T-helper 2 cell treated with Interferon-gamma antibody and Interleukin-4, amounts not matched to agents 5 μg/mL and 100 μg/mL, for 36 hours (primary cell): ENCODE measurements around the gene SV2B.

Experiments
- DNase-seq: peaks from one replicate; pipeline ENCODE4 v3.0.0; 2021; ENCODE audit warnings: low spot score
- H3K27ac Mint-ChIP-seq: one replicate; pipeline ENCODE4 v1.8.0; 2021; ENCODE audit warnings: mild to moderate bottlenecking, mixed read lengths
- H3K27me3 Mint-ChIP-seq: one replicate; pipeline ENCODE4 v1.8.0; 2021; ENCODE audit warnings: low read depth, mixed read lengths
- H3K36me3 Mint-ChIP-seq: one replicate; pipeline ENCODE4 v1.8.0; 2021; ENCODE audit warnings: low read depth, mixed read lengths
- H3K4me1 Mint-ChIP-seq: one replicate; pipeline ENCODE4 v1.8.0; 2021; ENCODE audit warnings: low read depth, mixed read lengths
- H3K4me3 Mint-ChIP-seq: one replicate; pipeline ENCODE4 v1.8.0; 2022; ENCODE audit warnings: mild to moderate bottlenecking, moderate library complexity, mixed read lengths
- H3K9me3 Mint-ChIP-seq: one replicate; pipeline ENCODE4 v1.8.0; 2021; ENCODE audit warnings: mixed read lengths

SV2B gene

DNA sequence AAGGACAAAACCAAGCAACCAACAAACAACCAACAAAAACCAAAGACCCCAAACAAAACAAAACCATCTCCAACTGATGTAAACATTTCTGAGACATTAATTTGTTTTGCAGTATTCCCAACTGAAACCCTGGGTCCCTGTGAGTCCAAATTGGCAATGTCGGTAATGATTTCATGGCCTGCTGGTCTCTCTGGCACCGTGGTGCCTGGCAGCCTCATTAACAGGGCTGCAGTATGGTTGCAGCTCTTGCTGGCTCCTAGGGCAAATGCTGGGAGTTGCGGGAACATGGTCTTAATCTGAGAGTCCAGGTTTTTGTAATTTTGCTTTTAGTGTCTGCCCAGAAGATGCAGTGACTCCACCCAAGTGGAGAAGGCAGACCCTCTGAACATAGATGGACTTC lies 128.3 kb downstream of the SV2B start:
- H3K4me1 Mint-ChIP-seq: no peaks in the 10 kb centered on the region
- DNase-seq: no peak
- no peaks in the 10 kb centered on the region for H3K9me3 Mint-ChIP-seq
- no peak overlapping the region for H3K4me3 Mint-ChIP-seq
- no peak overlapping the region for H3K27ac Mint-ChIP-seq
- no peaks in the 10 kb centered on the region for H3K36me3 Mint-ChIP-seq
- peaks cover 2% of the 10 kb centered on the region for H3K27me3 Mint-ChIP-seq

DNA sequence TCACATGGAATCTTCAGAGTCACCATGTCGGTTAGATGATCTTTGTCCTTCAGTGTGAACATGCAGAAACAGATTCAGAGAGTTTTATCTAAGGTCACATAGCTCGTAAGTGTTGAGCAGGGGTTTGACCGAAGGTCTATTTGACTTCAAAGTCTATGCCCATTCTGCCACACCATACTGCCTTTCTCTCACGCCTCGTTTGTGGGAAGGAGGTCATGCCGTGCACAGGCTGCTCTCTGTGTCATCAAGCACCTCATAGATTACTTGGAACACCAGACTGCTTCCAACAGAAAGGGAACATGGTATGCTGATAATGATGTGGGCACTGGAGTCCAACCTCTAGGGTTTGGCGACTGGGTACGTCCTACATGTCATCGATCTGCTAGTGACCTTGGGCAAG lies 128.8 kb downstream of the SV2B start:
- no peak for DNase-seq
- H3K36me3 Mint-ChIP-seq: no peaks in the 10 kb centered on the region
- H3K9me3 Mint-ChIP-seq: no peaks in the 10 kb centered on the region
- no peaks in the 10 kb centered on the region for H3K4me1 Mint-ChIP-seq
- no peak overlapping the region for H3K4me3 Mint-ChIP-seq
- H3K27ac Mint-ChIP-seq: no peak overlapping the region
- peaks cover 5% of the 10 kb centered on the region for H3K27me3 Mint-ChIP-seq

DNA sequence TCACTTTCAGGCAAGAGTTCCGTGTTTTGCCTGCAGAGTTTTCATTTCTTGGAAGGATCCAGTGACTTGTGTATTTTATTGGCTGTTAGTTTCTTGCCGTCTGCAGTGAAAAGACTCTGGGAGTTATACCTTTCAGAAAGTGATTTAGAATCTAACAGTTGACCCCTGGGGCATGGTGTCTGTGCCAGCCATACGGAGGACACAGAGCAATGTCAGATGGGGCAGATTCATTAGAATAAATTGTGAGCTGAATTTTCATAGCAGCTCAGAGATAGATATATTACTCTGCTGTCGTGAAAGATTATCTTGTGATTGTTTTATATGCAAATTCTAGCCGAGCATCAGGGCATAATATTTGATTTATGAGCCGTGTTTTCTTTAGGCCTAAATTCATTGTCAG lies 131.6 kb downstream of the SV2B start:
- Mint-ChIP-seq H3K4me1 (no peaks in the 10 kb centered on the region), H3K27ac (no peak overlapping the region), H3K36me3 (no peaks in the 10 kb centered on the region), H3K9me3 (no peaks in the 10 kb centered on the region), H3K4me3 (no peak overlapping the region), H3K27me3 (peaks cover 16% of the 10 kb centered on the region)
- DNase-seq: no peak

DNA sequence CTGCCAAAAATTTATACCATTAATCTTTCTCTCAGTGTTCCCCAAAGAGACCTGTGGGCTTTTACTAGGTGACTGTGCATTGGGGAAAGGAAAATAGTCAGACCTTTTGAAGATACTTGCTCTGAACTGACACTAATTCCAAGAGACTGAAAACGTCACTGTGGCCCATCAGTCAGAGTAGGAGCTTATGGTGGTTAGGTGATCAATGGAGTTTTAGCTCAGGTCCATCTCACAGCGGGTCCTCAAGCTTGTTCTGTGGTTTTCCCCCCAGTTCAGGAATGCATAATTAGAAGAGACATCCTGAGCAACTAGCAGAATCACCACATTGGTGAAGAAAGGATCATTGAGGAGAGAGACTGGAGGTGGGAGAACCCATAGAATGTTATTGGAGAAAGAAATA lies 134.7 kb downstream of the SV2B start:
- Mint-ChIP-seq H3K27me3 (peaks cover 24% of the 10 kb centered on the region), H3K27ac (no peak overlapping the region), H3K4me3 (no peak overlapping the region), H3K4me1 (no peaks in the 10 kb centered on the region), H3K36me3 (no peaks in the 10 kb centered on the region), H3K9me3 (no peaks in the 10 kb centered on the region)
- DNase-seq: no peak

DNA sequence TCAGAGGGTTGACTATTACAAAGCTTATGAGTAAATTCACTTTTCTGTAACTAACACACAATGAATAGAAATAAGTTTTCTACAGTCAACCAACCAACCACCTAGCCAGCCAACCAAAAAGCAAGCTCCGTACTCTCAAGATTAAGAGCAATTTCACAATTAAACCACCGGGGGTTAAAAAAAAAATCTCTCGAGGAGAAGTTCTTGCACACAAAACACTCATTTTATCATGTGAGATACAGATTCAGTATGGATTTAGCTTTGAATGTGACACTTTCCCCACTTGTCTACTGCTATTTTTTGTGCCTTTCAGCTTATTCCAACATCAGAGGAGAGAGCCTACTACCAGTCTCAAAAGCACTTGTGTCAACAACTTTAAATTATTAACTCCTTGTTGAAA lies 135.3 kb downstream of the SV2B start:
- Mint-ChIP-seq H3K9me3 (no peaks in the 10 kb centered on the region), H3K27ac (no peak overlapping the region), H3K4me1 (no peaks in the 10 kb centered on the region)

DNA sequence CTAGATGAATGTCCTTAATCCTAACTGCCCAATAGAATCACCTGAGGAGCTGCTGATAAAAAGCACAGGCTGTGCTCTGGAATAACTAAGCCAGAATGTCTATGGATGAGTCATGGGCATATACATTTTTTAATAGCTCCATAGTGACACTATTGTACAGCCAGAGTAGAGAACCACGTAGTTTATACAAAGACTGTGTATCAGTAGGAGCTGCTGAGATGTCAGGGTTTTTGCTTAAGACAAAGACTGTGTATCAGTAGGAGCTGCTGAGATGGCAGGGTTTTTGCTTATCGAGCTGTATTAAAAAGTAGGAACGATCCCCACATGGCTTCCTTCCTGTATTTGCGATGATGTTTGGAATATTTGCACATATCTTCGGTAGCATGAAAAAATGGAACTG lies 137.4 kb downstream of the SV2B start:
- no peak for DNase-seq
- peaks cover 22% of the 10 kb centered on the region for H3K27me3 Mint-ChIP-seq
- no peak overlapping the region for H3K4me3 Mint-ChIP-seq
- H3K27ac Mint-ChIP-seq: no peak overlapping the region
- H3K9me3 Mint-ChIP-seq: no peaks in the 10 kb centered on the region
- H3K4me1 Mint-ChIP-seq: no peaks in the 10 kb centered on the region
- H3K36me3 Mint-ChIP-seq: no peaks in the 10 kb centered on the region

More for the DNA sequence above, 135.3 kb downstream of the SV2B start:
- no peak for DNase-seq
- Mint-ChIP-seq H3K27me3 (peaks cover 24% of the 10 kb centered on the region), H3K36me3 (no peaks in the 10 kb centered on the region), H3K4me3 (no peak overlapping the region)

DNA sequence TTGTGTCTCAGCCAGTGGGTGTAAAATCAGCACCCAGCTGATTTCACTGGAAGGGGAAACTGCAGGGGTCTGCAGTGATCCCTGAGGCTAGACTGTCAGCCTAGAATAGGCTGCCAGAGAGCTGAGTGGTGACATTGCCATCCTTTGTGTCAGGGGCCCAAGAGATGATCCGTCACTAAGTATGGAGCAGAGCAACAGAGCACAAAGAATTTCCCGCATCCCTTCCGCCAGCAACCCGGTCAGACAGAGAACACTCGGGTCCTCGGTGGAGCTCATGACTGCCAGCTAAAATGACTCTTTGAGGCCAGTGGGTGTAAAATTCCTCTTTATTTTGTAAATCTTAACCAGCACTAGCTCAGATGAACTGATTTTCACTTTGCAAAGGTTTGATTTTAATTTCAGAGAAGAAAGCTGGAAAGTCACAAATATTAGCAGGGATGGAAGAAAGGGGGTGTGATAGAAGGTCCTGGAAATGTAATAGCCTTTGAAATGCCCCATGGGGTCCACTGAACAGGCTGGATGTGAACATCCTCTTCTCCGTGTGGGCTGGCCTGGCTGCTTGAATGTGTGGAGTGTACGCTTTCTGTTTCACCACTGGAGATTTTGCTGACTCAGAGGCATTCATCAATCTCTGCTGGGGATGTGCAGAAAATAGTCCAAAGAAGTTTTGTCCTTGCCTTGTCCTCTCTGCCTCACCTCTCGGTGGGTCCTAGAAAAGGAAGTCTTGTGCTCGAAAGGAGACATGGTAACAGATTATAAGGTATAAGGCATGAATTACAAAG lies 138.8 kb downstream of the SV2B start:
- Mint-ChIP-seq H3K36me3 (no peaks in the 10 kb centered on the region), H3K9me3 (no peaks in the 10 kb centered on the region), H3K4me3 (no peak overlapping the region), H3K4me1 (no peaks in the 10 kb centered on the region), H3K27me3 (peaks cover 19% of the 10 kb centered on the region), H3K27ac (no peak overlapping the region)
- no peak for DNase-seq

DNA sequence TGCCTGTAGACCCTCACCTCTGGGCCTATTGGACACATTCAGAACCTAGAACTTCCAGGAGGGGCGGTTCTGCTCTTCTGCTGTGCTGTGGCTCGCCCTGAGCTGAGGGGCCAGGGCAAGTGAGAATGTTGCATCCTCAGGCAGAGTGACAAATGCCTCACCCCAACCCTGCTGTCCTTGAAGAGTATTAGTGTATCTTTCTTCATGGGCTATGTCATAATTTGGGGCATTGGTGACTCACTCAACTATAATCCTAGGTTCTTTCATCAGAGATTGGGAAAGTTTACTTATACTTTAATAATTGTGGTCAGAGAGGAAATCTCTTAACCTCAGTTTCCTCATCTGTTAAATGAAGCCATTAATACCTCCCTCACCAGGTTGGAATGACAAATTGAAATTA lies 143.8 kb downstream of the SV2B start:
- Mint-ChIP-seq H3K4me3 (no peak overlapping the region), H3K27ac (no peak overlapping the region), H3K4me1 (no peaks in the 10 kb centered on the region), H3K9me3 (no peaks in the 10 kb centered on the region), H3K27me3 (peaks cover 6% of the 10 kb centered on the region), H3K36me3 (no peaks in the 10 kb centered on the region)
- no peak for DNase-seq

DNA sequence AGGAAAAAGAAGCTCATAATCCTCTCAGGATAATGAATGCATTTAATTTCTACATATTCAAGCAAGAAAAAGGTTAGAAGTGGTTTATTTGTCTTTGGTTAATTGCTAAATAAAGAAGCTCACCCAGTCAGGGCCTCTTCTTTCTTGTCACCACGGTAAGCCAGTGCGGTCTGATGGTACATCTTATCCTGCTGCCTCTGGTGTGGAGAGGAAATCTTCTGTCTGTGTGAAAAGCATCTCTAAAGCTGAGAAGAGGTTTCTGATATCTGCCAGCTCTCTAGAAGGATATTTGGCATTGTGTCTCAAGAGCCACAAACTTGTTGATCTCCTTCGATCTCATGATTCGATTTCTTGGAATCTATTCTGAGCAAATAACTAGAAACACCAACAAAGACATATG lies 144.9 kb downstream of the SV2B start:
- no peak overlapping the region for H3K27ac Mint-ChIP-seq
- no peaks in the 10 kb centered on the region for H3K9me3 Mint-ChIP-seq
- no peak for DNase-seq
- H3K4me1 Mint-ChIP-seq: no peaks in the 10 kb centered on the region
- H3K4me3 Mint-ChIP-seq: no peak overlapping the region
- peaks cover 9% of the 10 kb centered on the region for H3K27me3 Mint-ChIP-seq
- no peaks in the 10 kb centered on the region for H3K36me3 Mint-ChIP-seq

DNA sequence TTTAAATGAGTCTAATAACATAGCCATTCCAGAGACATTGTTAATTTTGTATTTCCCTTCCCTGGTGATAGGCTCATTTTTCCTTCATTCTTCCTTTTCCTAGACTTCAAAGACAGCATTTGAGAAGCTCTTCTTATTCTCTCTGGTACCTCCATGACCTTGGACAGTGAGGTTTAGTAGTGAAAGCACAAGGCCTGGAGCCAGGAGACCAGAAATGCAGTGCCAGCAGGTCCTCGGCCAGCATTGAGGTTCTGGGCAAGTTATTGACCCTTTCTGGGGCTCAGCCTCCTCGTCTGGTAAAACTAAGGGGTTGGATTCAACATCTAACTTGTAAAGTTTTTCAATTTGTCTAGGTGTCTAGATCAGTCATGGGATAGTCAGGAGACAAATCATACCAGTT lies 146.9 kb downstream of the SV2B start:
- Mint-ChIP-seq H3K9me3 (no peaks in the 10 kb centered on the region), H3K4me3 (no peak overlapping the region), H3K4me1 (no peaks in the 10 kb centered on the region), H3K36me3 (no peaks in the 10 kb centered on the region), H3K27me3 (peaks cover 13% of the 10 kb centered on the region), H3K27ac (no peak overlapping the region)
- DNase-seq: no peak

DNA sequence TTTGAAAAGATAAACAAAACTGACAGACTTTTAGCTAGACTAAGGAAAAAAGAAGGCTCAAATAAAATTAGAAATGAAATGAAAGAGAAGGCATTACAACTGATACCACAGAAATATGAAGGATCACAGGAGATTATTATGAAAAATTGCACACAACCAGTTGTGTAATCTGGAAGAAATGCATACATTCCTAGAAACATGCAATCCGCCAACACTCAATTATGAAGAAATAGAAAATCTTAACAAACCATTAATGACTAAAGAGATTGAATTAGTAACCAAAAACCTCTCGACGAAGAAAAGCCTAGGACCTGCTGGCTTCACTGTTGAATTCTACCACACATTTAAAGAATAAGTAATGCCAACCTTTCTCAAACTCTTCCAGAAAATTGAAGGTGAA lies 149.5 kb downstream of the SV2B start:
- Mint-ChIP-seq H3K27ac (no peak overlapping the region), H3K27me3 (peaks cover 18% of the 10 kb centered on the region)

DNA sequence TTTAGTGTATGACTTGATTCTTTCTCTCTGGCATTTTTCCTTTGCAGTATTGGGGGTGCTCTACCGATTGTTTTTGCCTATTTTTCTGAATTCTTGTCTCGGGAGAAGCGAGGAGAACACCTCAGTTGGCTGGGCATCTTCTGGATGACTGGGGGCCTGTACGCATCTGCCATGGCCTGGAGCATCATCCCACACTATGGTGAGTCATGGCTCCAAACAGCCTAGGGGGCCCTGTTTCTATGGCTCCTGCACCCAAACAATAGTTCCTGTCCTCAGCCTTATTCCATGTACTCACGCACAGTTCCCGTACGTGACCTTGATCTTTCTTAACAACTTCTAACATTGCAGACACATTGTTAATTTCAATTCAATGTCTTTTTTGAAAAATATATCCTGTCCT lies 152.3 kb downstream of the SV2B start:
- Mint-ChIP-seq H3K36me3 (no peaks in the 10 kb centered on the region), H3K9me3 (no peaks in the 10 kb centered on the region), H3K27me3 (peaks cover 20% of the 10 kb centered on the region), H3K27ac (no peak overlapping the region), H3K4me1 (peaks cover 2% of the 10 kb centered on the region), H3K4me3 (no peak overlapping the region)
- DNase-seq: no peak

More for the DNA sequence above, 149.5 kb downstream of the SV2B start:
- H3K9me3 Mint-ChIP-seq: no peaks in the 10 kb centered on the region
- no peak for DNase-seq
- H3K4me1 Mint-ChIP-seq: peaks cover 2% of the 10 kb centered on the region
- H3K4me3 Mint-ChIP-seq: no peak overlapping the region
- H3K36me3 Mint-ChIP-seq: no peaks in the 10 kb centered on the region

DNA sequence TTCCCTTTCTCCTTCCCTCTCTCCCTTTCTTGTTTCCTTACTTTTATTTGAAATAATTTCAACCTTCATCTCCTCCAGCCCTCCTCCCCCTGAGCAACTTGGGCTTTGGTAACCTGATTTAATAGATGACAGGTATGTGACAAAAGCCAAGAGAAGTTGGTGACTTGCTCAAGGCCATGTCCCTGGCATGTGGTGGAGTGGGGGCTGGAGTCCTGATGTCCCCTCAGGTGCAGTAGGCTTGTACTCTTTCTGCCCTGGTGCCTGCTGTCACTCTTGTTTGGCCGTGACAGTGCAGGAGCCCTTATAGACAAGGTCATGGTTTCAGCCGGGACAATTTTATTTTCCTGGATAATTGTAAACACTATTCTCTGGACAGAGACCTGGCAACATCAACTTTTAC lies 152.7 kb downstream of the SV2B start:
- no peak overlapping the region for H3K4me3 Mint-ChIP-seq
- DNase-seq: no peak
- no peak overlapping the region for H3K27ac Mint-ChIP-seq
- no peaks in the 10 kb centered on the region for H3K36me3 Mint-ChIP-seq
- no peaks in the 10 kb centered on the region for H3K9me3 Mint-ChIP-seq
- peaks cover 2% of the 10 kb centered on the region for H3K4me1 Mint-ChIP-seq
- H3K27me3 Mint-ChIP-seq: peaks cover 20% of the 10 kb centered on the region

DNA sequence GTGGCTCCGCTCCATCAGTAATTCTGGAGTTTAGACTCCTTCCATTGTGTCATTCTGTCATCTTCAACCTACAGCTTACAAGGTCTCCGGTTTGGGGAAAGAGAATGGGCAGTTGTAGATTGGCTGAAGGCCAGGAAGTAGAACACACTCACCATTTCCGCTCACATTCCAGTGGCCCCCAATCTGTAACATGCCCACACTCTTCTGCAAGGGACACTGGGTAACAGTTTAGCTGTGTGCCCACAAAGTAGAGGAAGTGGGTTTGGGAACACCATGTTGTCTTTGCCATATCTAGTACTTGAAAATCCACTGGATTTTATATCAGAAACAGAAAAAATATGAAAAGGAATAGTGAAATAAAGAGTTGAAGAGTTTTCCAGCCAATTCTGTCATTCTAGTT lies 153.5 kb downstream of the SV2B start:
- no peak overlapping the region for H3K4me3 Mint-ChIP-seq

DNA sequence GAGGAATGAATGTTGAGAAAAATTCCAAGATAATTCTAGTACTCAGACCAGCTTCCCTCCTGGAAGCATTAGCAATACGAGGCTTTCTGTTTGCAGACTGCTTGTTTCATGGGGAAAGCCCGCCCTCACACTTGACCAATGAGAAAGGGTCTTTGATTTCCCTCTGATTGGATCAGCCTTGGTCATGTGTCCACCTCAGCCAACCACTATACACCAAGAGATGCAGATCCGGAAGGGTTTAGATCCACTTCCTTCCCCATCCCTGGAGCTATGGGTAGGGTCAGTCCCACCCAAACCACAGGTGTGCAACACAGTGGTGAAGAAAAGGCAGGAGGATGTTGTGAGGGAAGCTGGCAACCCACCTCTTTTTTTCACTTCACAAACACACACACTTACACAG lies 154.7 kb downstream of the SV2B start:
- no peak overlapping the region for H3K4me3 Mint-ChIP-seq
- no peak overlapping the region for H3K27ac Mint-ChIP-seq
- no peak for DNase-seq
- no peaks in the 10 kb centered on the region for H3K36me3 Mint-ChIP-seq
- no peaks in the 10 kb centered on the region for H3K9me3 Mint-ChIP-seq
- peaks cover 17% of the 10 kb centered on the region for H3K27me3 Mint-ChIP-seq
- H3K4me1 Mint-ChIP-seq: peaks cover 2% of the 10 kb centered on the region

More for the DNA sequence above, 153.5 kb downstream of the SV2B start:
- Mint-ChIP-seq H3K4me1 (peaks cover 2% of the 10 kb centered on the region), H3K9me3 (no peaks in the 10 kb centered on the region), H3K27me3 (peaks cover 20% of the 10 kb centered on the region), H3K36me3 (no peaks in the 10 kb centered on the region), H3K27ac (no peak overlapping the region)
- DNase-seq: no peak
